ENCODE measurements around the gene PGS1. TPM values are rescaled to one million over a fixed set of nuclear protein-coding genes. Genes with fewer than 3 reads are reported as not detected.

The PGS1 gene
- total RNA-seq, 1 experiment from 2014 or later = 27.5 TPM

DNA sequence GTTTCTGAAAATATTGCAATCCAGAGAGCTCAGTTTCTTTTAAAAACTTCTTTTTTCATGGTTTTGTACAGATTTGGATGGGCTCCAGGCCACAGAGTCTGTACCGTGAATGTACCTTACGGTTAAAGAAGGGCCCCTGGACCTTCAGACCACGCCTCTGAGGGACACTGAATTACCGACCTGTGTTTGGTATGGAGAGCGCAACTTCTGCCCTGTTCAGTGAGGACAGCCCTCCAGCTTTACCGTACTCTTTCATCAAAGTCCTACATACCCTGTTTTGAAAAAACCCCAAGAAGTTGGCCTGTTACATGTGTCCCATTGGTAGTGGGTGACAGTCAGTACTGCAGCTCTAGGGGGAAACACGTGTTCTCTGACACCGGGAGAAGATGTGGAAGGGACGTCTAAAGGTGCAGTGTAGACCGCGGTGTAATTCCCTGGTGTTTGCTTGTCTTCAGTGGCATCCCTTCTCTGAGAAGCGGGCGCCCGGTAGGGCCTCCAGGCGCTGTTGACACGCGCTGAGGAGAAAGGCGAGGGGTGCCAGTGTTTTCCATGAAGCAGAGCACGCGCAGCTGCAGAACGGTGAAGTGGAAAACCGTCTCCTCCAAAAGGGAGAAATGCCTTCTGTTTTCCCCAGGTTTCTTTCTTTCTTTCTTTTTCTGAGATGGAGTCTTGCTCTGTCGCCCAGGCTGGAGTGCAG lies 6.2 kb downstream of the PGS1 start:
- DNase-seq (ENCODE audit: extremely low read depth, low read depth) = no peak

DNA sequence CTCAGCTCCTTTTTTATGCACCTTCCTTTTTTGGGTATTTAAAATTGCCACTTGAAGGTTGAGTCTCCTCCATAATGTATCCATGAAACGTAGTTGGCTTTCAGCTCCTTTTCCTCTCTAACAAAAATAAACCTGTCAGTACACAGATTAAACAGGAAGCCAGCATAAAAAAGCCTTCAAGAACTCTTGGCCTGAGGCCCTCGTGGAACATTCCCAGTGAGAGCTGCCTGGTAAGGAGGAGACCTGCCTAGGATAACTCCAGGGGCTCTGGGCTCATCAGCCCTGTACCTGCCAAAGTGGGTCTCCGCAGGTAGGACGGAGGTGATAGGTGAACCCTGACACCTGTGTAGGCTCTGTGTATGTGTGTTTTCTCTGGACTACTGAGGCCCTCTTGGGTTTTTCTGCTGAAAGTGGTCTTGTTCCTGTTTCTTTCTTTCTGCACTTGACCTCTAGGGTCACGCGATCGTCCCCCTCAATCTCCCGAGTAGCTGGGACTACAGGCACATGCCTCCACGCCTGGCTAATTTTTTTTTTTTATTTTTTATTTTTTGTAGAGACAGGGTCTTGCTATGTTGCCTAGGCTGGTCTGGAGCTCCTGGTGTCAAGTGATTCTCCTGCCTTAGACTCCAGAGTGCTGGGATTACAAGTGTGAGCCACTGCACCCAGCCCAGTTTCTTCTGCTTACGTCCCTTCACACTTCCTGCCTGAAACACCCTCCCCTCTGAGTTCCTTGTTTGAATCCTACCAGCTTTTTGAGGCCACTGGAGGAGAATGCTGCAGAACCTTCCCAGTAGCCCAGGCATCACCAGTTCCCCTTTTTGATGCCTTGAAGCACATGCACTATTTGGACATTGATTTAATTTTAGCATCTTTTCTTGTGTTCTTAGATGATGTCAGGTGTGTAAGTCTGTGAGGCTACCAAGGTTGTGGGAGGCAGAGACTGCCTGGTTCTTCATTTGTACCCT lies 9.8 kb downstream of the PGS1 start:
- DNase-seq (ENCODE audit: extremely low read depth, low read depth) = no peak

DNA sequence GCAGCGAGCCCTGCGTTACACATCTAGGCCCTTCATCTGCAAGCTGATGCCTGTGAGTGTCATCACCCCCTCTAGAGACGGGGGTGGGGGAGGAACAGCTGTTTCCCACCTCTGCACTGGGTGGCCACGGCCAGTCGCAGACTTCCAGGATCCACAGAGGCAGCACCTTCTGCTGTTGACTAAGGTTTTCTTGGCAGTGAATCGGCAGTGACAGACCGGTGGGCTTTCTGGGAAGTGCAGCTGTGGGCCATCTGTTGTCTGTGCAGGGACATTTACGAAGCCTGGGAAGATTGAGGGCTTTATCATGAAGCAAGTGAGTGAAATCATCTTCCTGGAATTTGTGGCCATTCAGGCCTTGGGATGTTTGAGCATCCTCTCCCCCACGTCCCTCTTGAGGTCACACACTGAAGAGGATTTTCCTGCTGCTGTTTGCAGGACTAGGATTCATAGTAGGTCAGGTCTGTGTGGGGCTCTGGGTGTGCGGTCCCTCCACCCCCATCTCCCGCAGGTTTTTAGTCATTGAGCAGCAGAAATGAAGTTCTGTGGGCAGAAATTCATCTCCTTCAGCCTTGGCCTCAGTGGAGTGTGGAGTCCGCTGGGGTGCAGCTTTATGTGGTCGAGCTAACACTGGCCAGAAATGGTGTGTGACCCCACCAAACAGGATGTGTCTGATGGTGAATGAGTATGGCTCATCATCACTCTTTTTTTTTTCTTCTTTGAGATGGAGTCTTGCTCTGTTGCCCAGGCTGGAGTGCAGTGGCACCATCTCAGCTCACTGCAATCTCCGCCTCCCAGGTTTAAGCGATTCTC lies 12.0 kb downstream of the PGS1 start:
- no peak for DNase-seq (ENCODE audit: extremely low read depth, low read depth)

DNA sequence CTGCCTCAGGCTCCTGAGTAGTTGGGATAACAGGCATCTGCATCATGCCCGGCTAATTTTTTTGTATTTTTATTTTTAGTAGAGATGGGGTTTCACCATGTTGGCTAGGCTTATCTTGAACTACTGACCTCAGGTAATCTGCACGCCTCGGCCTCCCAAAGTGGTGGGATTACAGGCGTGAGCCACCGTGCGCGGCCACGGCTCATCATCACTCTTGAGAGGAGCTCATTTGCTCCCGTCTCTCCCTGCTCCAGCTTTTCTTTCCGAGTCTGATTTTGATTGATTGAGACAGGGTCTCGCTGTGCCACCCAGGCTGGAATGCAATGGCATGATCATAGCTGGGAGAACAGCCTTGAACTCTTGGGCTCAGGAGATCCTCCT lies 12.6 kb downstream of the PGS1 start:
- DNase-seq (ENCODE audit: extremely low read depth, low read depth) = no peak

DNA sequence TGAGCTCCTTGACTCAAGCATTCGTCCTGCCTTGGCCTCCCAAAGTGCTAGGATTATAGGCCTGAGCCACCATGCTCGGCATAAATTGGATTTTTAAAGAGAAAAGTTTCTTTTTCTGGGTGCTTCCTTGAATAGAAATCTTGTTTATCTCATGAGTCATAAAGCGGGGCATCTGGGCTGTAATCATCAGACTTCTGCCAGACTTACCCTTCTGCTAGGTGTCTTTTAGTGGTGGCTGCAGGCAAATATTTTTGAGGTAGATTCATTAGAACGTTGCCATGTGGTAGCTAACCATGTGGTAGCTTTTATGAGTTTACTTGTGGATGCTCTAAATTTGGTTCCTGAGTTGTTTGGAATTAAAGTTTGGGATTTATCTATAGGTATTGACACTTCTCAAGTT lies 13.4 kb downstream of the PGS1 start:
- no peak for DNase-seq (ENCODE audit: extremely low read depth, low read depth)

DNA sequence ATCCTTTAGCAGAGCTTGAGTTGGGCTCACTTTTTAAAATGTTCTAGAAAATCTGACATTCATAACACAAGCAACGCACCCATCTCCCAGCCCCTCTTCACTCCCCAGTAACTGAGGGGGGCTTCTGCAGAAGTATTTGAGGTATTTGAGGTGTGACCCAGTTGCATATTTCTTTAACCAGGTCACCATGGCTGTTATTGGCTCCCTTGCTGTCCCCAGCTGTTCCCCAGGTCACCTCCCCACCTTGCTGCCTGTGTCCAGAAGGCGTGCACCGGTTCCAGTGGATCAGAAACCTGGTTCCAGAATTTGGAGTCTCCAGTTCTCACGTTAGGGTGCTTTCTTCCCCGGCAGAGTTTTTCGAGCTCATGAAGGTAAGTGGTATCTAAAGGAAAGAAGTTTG lies 13.8 kb downstream of the PGS1 start:
- no peak for DNase-seq (ENCODE audit: extremely low read depth, low read depth)

DNA sequence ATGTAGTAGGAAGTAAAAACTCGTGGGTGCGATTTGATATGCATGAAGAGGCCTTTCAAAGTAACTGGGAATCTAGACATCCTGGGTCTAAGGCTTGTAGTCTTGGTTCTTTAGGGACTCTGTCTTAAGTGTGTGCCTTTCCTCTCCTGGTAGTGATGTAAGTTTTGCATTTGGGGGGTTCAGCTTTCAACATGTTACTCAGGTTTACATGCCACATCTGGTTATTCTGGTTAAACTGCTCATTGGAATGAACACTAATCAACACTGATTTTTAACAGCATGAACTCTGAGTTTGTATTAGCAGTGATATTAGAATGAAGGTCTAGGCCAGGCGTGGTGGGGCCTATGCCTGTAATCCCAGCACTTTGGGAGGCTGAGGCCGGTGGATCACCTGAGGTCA lies 15.1 kb downstream of the PGS1 start:
- no peak for DNase-seq (ENCODE audit: extremely low read depth, low read depth)

DNA sequence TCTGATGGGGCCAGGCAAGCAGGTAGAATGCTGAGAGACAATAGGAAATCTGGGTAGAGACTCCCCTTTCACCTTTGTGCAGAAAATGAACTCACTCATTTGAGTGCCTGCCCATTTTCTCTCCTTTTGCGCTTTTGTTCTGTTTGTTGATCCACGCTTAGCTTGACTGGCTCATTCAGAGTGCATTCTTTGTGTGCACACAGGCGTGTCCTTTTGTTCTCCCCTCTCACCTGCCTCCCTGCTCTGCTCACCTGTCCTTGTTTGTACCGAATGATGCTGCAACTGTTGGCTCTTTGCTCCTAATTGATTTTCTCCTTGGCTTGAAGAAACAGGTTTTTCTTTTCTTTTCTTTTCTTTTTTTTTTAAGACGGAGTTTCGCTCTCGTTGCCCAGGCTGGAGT lies 15.8 kb downstream of the PGS1 start:
- no peak for DNase-seq (ENCODE audit: extremely low read depth, low read depth)

DNA sequence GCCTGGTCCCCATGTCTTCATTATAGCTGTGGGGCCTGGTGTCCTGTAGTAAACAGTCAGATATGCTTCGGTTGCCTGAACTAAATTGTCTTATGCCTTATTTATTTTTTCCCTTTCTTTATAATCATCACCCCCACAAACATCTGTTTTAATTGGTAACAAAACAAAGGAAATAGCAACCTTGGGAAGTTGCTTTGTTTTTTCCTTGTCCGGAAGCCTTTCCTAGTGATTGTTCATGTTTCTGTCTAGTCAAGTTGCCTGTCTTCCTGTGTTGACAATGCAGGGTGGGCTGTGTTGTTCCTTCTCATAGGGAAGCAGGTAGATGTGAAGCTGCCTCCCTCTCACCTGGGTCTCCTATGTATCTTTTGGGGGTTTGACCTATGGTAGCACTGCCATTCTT lies 16.7 kb downstream of the PGS1 start:
- no peak for DNase-seq (ENCODE audit: extremely low read depth, low read depth)

DNA sequence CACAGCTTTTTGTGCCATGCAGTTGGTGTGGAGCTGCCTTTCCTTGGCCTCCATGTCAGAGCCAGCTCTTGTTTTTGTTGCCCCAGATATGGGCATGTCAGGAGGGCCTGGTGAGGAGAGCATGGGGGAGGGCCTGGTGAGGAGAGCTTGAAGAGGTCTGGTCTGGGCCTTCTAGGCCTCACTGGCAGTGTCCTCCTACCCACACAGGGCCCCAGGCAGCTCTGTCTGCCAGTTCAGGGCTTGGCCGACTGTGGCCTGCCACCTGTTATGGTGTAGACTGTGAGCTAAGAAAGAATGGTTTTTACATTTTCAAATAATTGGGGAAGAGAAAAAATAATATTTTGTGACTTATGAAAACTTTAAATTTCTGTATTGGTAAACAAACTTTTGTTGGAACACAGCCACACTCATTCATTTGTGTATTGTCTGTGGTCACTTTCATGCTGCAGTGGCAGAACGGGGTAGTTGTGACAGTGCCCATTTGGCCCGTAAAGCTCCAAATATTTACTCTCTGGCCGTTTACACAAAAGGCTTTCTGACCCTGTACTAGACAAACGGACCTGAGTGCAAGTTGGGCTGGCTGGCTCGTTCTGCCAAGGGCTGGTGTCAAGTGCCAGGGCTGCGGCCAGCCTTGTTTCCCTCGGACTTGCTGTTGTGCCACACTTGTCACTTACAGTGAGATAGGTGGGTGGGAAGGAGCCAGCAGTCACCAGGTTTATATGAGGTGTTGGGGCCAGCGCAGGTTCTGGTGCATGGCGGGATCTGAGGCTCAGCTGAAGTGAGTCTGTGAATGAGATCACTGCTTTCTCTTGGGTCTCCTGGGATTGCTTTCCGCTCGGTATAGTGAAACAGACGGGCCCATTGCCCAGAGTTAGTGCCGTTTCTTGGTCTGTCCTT lies 18.2 kb downstream of the PGS1 start:
- no peak for DNase-seq (ENCODE audit: extremely low read depth, low read depth)

DNA sequence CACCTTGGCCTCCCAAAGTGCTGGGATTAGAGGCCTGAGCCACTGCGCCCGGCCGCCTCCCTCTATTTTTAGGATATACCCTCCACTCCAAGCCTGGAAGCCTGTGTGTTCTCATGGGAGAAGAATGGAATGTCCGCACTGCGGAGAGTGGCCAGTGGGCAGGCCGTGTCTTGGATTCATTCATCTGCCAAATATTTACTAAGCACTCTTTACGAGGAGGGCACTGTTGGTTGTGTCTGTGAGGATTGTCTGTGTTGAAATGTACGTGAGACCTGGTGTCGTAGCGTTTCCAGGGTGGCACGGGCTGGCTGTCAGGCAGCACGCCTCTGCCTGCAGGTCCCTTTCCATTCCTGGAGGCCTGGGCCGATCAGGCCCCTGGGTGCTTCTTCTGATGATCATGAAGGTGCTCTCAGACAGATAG lies 19.2 kb downstream of the PGS1 start:
- no peak for DNase-seq (ENCODE audit: extremely low read depth, low read depth)

DNA sequence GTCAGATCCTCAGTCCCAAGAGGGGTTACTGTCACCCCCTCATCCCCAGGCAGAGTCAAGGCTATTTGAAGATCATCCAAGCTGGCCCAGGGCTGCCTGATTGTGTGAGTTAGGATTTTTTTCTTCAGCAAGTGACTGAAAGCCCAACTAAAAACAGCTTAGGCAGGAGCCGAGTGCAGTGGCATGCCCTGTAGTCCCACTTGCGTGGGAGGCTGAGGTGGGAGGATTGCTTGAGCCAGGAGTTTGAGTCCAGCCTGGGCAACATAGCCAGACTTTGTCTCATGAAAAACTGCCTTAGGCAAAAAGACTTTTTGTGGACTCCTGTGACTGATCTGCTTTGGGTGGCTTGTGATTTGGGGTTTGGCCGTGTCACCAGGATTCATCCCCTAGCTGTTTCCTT lies 19.9 kb downstream of the PGS1 start:
- no peak for DNase-seq (ENCODE audit: extremely low read depth, low read depth)

DNA sequence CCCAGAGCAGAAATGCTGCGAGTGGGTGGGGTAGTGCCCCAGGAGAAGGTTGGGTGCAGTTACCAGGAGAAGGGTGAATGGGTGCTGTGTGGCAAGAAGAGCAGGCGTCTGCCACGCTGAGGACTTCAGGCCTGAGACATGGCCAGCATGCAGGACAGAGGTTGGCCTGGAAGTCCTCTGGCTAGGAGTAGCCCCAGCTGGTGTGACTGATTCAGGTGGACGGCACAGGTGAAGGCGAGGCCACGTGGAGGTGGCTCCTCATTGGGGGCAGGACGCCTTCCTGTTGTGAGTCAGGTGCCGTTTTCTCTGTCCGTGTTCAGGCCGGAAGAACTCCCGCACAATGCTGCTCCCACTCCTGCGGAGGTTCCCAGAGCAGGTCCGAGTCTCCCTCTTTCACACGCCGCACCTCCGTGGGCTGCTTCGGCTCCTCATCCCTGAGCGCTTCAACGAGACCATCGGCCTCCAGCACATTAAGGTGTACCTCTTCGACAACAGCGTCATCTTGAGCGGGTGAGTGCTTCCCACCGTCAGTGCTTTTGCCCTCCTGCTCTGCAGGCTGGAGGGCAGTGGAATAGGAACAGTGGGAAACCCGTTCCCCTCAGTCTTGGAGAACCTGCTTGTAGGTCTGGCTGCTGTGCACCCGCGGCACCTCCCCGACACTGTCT lies 20.7 kb downstream of the PGS1 start:
- DNase-seq (ENCODE audit: extremely low read depth, low read depth) = no peak

DNA sequence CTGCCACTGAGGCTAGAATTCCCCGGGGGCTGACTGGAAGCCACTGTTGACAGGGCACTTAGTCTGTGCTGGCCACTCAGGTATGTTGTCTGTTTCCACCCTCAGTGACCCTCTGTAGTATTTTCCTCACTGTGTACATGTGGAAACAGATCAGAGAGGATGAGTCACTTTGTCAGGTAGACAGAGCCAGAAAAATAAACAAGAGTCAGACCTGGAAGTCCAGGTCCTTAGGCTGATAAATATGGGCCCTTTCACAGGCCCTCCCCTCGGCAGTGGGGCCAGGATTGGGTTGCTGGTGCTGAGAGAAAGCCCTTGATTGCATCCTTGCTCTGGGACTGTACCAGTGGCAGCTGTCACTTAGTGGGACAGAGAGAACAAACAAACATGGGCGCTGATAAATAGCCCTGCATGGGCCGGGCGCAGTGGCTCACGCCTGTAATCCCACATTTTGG lies 21.3 kb downstream of the PGS1 start:
- DNase-seq (ENCODE audit: extremely low read depth, low read depth) = no peak

DNA sequence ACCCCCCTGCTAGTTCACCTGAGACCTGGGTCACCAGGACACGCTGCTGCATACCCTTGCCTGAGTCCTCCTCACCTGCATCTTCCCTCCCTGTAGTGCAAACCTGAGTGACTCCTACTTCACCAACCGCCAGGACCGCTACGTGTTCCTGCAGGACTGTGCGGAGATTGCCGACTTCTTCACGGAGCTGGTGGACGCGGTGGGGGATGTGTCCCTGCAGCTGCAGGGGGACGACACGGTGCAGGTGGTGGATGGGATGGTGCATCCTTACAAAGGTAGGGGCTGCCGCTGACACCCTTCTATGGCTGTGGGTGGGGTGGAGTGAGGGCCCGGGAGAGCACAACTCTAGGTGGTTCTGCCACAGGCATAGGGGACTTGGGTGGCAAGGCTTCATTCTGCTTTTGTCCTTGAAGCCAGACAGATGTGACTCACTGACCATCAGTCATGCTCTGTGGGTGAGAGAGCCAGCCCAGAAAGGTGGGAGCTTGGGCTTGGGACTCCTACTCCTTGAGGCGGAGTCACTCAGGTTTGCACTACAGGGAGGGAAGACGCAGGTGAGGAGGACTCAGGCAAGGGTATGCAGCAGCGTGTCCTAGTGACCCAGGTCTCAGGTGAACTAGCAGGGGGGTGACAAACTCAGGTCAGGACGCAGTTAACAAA lies 22.3 kb downstream of the PGS1 start:
- DNase-seq (ENCODE audit: extremely low read depth, low read depth) = no peak

DNA sequence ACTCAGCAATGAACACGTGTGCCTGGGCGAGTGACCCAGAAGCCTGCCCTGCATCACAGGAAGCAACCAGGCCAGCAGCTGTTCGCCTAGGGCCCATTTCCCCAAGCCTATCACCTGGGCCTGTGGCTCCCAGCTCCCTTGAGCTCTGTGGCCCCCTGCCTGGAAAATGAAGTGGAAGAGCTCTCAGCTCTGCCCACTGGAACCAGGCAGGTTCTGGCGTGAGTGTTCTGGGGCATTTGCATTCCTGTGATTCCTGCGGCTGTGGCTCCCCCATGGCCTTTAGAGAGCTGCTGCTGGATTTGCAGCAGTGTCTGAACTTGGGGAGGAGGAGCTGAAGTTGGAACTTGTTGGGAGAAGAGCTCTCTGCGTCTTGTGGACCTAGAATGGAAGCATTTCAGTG lies 22.8 kb downstream of the PGS1 start:
- DNase-seq (ENCODE audit: extremely low read depth, low read depth) = no peak

DNA sequence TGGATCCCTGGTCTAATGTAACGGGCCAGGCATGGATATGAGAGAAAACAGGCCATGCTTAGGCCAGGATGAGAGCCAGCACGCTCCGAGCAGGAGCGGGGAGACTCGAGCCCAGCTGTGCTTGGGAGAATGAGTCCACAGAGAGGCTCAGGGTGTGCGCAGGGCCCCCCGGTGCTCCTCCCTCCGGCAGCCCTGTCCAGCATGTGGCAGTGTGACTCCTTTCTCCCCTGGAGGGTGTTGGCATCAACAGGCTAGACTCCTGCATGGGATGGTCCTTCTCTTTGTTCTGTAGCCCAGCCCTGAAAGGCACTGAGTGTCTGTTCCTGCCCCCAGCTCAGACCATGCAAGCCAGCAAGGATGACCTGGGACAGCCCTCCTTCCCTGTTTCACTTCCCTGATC lies 23.4 kb downstream of the PGS1 start:
- DNase-seq (ENCODE audit: extremely low read depth, low read depth) = no peak

DNA sequence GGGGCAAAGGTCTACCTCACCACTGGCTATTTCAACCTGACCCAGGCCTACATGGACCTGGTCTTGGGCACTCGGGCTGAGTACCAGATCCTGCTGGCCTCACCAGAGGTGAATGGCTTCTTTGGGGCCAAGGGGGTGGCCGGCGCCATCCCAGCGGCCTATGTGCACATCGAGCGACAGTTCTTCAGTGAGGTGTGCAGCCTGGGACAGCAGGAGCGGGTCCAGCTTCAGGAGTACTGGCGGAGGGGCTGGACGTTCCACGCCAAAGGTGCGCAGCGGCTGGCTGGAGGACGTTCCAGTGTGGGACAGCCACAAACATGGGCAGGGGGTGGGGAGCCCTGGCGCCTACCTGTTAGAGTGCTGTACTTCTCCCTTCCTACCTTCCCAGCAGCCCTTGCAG lies 25.4 kb downstream of the PGS1 start:
- DNase-seq (ENCODE audit: extremely low read depth, low read depth) = no peak

DNA sequence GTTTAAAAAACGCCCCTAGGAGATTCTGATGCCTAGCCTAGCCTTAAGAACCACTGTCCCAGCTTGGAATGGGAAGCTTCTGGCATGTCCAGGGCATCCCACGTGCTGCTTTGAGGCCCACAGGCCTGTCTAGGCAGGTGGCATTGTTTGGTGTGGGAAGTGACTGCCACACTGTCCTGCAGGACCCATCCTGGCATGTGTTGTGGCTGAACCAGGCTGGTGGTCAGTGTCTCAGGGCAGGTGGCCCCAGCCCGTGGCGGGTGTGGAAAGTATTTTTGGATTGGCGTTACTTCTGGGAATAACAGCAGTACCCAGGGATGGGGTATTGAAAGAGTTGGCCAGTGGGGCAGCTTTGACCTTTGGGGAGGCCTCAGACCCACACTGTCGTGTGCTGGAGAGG lies 27.9 kb downstream of the PGS1 start:
- no peak for DNase-seq (ENCODE audit: extremely low read depth, low read depth)

Data from NCI-H460 (cell line).